Progenitor cell of endocrine pancreas (in vitro differentiated cells): ENCODE measurements around the gene MRM2. TPM values are rescaled to one million over a fixed set of nuclear protein-coding genes. Genes with fewer than 3 reads are reported as not detected.

Experiments used
- DNase-seq: peaks from one replicate; pipeline ENCODE4 v3.0.0; 2021; ENCODE audit warnings: low spot score; ENCODE audit not compliant: unreplicated experiment
- H3K27ac Mint-ChIP-seq: 2 replicates; pipeline ENCODE4 v1.8.0; 2021; ENCODE audit warnings: mild to moderate bottlenecking, moderate library complexity, mixed read lengths
- H3K27me3 Mint-ChIP-seq: 2 replicates; pipeline ENCODE4 v1.8.0; 2021; ENCODE audit warnings: mixed read lengths
- H3K36me3 Mint-ChIP-seq: 2 replicates; pipeline ENCODE4 v1.8.0; 2022; ENCODE audit warnings: mixed read lengths; ENCODE audit not compliant: insufficient read depth
- H3K4me1 Mint-ChIP-seq: 2 replicates; pipeline ENCODE4 v1.8.0; 2021; ENCODE audit warnings: low read depth, mixed read lengths
- H3K4me3 Mint-ChIP-seq: 2 replicates; pipeline ENCODE4 v1.8.0; 2021; ENCODE audit warnings: low read depth, mild to moderate bottlenecking, moderate library complexity, mixed read lengths
- H3K9me3 Mint-ChIP-seq: 2 replicates; pipeline ENCODE4 v1.8.0; 2021; ENCODE audit warnings: low read depth, mixed read lengths
- CTCF ChIP-seq: fragments of 200-600 bp; sonication (generic); IDR thresholded peaks from one replicate; pipeline ENCODE4 v1.5.0; 2021; ENCODE audit warnings: antibody characterized with exemption, mild to moderate bottlenecking; ENCODE audit not compliant: unreplicated experiment
- total RNA-seq: library from RNA; stranded (reverse); gene quantifications from 2 replicates; pipeline ENCODE4 v1.2.1, GENCODE V29; 2021

MRM2 gene
- total RNA-seq, 1 donor from 2014 or later: 28.7 TPM

- H3K36me3 Mint-ChIP-seq: no peaks in the 10 kb centered on the region
- no peak overlapping the region for H3K4me3 Mint-ChIP-seq
- no peak overlapping the region for H3K27ac Mint-ChIP-seq
- H3K27me3 Mint-ChIP-seq: no peaks in the 10 kb centered on the region
- DNase-seq: no peak
- no peaks in the 10 kb centered on the region for H3K9me3 Mint-ChIP-seq
- H3K4me1 Mint-ChIP-seq: peaks cover 6% of the 10 kb centered on the region
- TF ChIP-seq CTCF: no peak
Observed at GRCh38 chr7:2245883-2246675, 4.1 kb upstream of the MRM2 start.

GRCh38 chr7:2244404-2244995, 2.5 kb upstream of the MRM2 start:
- no peaks in the 10 kb centered on the region for H3K36me3 Mint-ChIP-seq
- no peak for DNase-seq
- H3K4me1 Mint-ChIP-seq: peaks cover 6% of the 10 kb centered on the region
- no peak overlapping the region for H3K27ac Mint-ChIP-seq
- no peaks in the 10 kb centered on the region for H3K27me3 Mint-ChIP-seq
- no peak overlapping the region for H3K4me3 Mint-ChIP-seq
- no peaks in the 10 kb centered on the region for H3K9me3 Mint-ChIP-seq
- TF ChIP-seq CTCF: no peak

- Mint-ChIP-seq H3K27ac (no peak overlapping the region), H3K4me3 (peak overlapping the region; percentile 88), H3K4me1 (peaks cover 6% of the 10 kb centered on the region), H3K27me3 (no peaks in the 10 kb centered on the region), H3K36me3 (no peaks in the 10 kb centered on the region), H3K9me3 (no peaks in the 10 kb centered on the region)
- no peak for TF ChIP-seq CTCF
- no peak for DNase-seq
Observed at GRCh38 chr7:2243458-2243857, 1.5 kb upstream of the MRM2 start.

- no peaks in the 10 kb centered on the region for H3K27me3 Mint-ChIP-seq
- H3K9me3 Mint-ChIP-seq: no peaks in the 10 kb centered on the region
- no peak for DNase-seq
- peaks cover 6% of the 10 kb centered on the region for H3K4me1 Mint-ChIP-seq
- no peaks in the 10 kb centered on the region for H3K36me3 Mint-ChIP-seq
- H3K4me3 Mint-ChIP-seq: peak overlapping the region; percentile 88
- TF ChIP-seq CTCF: no peak
- H3K27ac Mint-ChIP-seq: peak overlapping the region; percentile 92
Observed at GRCh38 chr7:2242541-2243429, 780 bp upstream of the MRM2 start.

GRCh38 chr7:2239242-2239641, 2.8 kb downstream of the MRM2 start:
- Mint-ChIP-seq H3K36me3 (peaks cover 9% of the 10 kb centered on the region), H3K4me3 (peak overlapping the region; percentile 31), H3K9me3 (no peaks in the 10 kb centered on the region), H3K4me1 (peaks cover 6% of the 10 kb centered on the region), H3K27me3 (no peaks in the 10 kb centered on the region), H3K27ac (no peak overlapping the region)
- no peak for DNase-seq
- no peak for TF ChIP-seq CTCF
